Hematopoietic multipotent progenitor cell treated with erythropoietin and hydrocortisone succinate and interleukin-3 and kit ligand, for 15 days (in vitro differentiated cells): ENCODE measurements around the gene OCIAD1.
"Not testable (repeated sequence)": the region's sequence is repeated elsewhere in the genome, so short reads cannot be mapped to it uniquely, and the experiment has no call there.

Experiments used
- DNase-seq: peaks from one replicate; pipeline ENCODE4 v3.0.0-alpha.2; 2015; ENCODE audit warnings: low spot score

OCIAD1 gene

GRCh38 chr4:48821431-48821830 lies 9.5 kb upstream of the OCIAD1 start:
- DNase-seq, result not testable (repeated sequence)

GRCh38 chr4:48827622-48828021 lies 3.3 kb upstream of the OCIAD1 start:
- no peak for DNase-seq

- DNase-seq, result no peak
These were observed 693 bp downstream of the OCIAD1 start for GRCh38 chr4:48831532-48832030.

DNA sequence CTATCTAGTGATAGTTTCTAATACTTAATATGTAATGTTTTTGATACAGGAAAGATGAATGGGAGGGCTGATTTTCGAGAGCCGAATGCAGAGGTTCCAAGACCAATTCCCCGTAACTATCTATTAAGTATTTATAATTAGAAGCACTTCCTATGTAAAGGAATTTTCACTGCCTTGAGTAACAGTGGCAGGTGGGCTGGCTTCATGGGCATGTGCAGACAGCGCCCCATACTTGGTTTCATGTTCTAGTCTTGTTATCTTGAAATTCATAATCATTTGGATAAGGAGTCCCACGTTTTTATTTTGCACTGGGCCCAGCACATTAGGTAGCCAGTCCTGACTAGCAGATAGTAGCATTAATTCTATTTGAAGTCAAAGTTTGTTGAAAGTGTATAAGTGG lies 1.7 kb downstream of the OCIAD1 start:
- DNase-seq, result no peak

DNA sequence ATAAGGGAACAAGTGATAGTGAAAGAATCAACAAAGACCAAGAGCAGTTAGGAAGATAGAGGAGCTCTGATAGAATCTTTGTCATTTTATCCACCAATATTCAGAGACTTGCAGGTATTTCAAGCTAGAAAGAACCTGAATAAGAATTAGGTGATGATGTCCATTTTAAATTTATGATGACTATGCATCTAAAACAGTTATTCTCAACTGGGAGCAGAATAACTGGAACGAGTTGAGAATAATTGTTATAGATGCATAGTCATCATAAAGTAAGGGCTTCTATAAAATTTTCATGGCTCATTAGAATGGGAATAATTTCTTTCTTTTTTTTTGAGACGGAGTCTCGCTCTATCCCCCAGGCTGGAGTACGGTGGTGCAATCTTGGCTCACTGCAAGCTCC lies 5.8 kb downstream of the OCIAD1 start:
- no peak for DNase-seq

DNA sequence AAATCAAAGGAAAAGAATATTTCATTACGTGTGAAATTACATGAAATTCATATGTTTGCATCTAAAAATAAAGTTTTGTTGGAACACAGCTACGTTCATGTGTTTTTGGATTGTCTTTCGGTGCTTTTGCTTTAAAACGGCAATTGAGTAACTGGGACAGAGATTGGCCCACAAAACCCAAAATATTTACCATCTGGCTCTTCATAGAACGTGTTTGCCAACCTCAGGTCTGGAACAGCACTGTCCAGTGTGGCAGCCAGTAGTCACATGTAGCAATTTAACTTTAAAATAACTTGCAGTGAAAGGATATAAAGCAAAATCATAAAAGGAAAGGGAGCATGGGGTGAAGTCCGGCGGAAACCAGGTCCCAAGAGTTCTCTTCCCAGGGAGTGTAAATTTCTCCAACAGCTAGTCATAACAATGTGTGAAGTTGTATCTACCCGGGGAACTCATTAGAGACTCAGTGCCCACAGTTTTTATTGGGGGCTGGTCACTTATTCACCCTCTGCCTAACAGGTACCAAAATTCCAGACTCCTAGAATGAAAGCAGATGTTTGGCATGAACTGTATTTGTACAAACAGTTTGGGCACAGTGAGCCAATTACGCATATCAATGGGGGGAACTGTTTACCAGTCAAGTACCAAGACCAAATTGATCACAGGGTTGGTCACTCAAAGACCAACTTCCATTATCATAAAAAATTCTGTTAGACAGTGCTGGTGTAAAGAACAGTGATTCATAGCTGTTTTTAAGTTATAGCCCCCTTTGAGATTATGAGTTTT lies 10.3 kb downstream of the OCIAD1 start:
- no peak for DNase-seq

GRCh38 chr4:48844843-48845242 lies 14.0 kb downstream of the OCIAD1 start:
- no peak for DNase-seq

GRCh38 chr4:48848799-48849198 lies 17.9 kb downstream of the OCIAD1 start:
- DNase-seq, result not testable (repeated sequence)

DNA sequence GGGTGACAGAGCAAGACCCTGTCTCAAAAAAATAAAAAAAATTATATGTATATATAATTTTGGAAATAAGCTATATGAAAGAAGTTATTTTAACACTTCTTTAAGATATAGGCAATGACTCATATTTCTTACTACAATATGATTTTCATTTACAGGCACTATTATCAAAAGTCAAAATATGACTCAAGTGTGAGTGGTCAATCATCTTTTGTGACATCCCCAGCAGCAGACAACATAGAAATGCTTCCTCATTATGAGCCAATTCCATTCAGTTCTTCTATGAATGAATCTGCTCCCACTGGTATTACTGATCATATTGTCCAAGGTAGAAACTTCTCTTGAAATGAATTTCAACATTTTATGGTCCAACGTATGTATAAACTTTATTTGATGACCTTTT lies 20.8 kb downstream of the OCIAD1 start:
- DNase-seq, result no peak

DNA sequence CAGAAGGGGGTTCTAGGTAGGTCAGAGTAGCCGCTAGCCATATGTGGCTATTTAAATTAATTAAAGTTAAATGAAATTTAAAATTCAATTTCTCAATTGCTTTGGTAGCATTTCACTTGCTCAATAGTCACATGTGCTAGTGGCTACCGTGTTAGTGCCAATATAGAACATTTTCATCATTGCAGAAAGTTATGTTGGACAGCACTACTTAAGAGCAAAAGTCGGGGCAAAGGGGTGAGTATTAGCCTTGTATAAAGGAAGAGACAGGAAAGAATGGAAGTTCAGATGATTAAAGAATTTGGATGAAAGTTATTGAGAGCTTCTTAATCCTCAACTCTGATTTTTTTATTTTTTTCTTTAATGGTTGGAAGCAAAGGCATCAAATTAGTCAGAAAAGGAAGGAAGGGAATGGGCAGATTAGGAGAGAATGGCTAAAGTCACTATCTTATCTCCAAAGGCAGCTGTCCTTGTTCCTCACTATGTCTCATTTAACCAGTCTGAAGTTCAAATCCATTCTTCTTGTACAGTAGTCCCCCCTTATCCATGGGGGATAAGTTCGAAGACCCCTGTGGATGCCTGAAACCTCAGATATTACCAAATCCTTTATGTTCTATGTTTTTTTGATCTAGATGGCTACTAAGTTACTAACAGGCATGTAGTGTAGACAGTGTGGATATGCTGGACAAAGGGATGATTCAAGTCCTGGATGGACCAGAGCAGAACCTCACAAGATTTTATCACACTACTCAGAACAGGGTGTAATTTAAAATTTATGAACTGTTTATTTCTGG lies 22.9 kb downstream of the OCIAD1 start:
- no peak for DNase-seq

DNA sequence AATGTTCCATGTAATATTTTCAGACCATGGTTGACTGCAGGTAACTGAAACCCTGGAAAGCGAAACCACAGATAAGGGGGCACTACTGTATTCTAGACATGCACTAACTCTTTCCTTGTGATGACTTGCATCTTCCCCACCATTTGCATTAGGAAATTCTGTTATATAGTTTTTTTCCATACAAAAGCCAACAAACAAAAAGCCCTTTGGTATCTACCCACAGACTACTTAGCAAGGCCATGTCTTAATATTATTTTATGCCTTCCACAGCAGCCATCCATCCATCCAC lies 23.5 kb downstream of the OCIAD1 start:
- DNase-seq, result no peak

DNA sequence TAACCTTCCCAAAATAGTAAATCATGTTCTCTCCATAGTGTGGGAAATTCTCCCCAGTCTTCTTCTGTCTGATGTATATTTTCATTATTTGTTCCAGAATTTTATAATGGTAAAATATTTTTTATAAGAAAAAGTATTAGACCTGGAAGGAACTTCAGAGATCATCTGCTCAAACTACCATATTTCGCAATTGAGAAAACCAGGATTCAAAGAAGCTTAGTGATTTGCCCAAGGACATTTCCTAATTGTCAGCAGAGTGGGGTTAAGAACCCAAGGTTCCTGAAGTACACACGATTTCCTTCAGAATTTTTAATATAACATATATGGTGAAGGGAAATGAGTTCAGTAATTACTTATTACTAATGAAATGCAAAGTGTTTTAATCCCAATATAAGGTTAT lies 24.1 kb downstream of the OCIAD1 start:
- no peak for DNase-seq

GRCh38 chr4:48858130-48858529 lies 27.2 kb downstream of the OCIAD1 start:
- no peak for DNase-seq

DNA sequence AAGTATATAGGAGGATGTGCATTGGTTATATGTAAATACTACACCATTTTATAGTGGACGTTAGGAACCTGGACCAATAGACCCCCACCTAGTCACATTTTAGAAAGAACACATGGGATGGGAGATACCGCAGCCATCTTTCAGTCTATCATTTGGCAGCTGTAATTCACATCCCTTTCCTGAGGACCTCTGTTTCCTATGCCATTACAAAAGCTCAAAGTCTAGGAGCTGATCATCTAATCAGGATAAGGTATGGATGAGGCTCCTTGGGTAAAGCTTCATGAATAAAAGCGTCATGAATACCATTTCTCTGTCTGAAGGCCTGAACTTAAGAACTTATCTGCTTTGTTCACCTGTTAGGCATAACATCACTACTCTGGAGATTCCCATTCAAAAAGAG lies 31.1 kb downstream of the OCIAD1 start:
- no peak for DNase-seq

DNA sequence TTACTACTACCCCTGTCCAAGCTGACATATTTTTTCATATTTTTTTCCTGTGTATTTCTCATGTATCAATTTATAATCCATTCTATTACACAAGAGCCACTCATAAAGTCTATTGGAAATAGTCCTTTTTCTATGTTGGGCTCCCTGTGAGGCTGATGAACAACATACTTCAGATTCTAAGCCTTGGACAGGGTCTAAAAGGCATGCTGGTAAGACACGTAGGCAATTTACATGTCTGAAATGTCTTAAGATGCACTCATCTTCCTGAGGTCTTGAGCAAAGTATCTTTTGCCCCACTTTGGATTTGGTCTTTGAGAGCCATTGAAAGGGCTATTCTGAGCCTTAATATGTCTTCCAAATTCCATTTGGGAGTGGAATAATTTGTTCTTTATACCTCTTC lies 31.8 kb downstream of the OCIAD1 start:
- DNase-seq, result no peak

DNA sequence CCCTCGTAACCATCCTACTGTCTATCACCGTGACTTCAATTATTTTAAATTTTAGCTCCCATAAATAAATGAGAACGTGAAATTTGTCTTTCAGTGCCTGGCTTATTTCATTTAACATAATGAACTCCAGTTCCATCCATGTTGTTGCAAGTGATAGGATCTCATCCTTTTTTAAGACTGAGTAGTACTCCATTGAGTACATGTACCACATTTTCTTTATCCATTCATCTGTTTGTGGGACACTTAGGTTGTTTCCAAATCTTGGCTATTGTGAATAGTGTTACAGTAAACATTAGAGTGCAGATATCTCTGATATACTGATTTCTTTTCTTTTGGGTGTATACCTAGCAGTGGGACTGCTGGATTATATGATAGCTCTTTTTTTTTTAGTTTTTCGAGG lies 32.8 kb downstream of the OCIAD1 start:
- no peak for DNase-seq

- DNase-seq, result not testable (repeated sequence)
These were observed 33.8 kb downstream of the OCIAD1 start for GRCh38 chr4:48864696-48865095.

DNA sequence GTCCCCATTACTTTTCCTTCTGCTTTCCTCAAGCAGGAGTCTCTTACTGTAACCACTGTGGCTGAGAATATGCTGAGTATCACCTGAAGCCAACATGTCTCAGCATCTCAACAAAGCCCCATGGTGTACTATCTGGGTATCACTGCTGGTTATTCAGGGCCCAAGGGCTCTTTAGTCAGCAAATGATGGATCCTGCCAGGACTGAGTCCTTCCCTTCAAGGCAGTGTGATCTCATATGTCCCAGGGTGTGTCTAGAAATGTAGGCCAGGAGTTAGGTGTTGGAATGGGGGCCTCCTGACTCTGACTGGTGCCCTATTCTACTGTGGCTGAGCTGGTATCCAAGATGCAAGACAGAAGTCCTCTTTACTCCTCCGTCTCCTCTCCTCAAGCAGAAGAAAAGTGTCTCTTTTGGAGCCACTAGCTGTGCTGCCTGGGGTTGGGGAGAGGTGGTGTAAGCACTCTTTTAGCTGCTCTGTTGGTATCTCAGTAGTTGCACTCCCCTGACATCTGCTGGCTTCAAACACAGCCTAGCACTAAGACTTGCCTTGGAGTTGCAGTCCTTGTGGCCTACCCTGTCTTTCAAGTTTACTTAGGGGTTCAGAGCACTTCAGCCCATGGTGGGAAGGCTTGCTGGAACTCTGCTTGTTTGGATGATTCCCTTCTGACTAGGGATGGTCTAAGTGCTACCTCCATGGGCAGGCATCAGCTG lies 47.1 kb downstream of the OCIAD1 start:
- no peak for DNase-seq

DNA sequence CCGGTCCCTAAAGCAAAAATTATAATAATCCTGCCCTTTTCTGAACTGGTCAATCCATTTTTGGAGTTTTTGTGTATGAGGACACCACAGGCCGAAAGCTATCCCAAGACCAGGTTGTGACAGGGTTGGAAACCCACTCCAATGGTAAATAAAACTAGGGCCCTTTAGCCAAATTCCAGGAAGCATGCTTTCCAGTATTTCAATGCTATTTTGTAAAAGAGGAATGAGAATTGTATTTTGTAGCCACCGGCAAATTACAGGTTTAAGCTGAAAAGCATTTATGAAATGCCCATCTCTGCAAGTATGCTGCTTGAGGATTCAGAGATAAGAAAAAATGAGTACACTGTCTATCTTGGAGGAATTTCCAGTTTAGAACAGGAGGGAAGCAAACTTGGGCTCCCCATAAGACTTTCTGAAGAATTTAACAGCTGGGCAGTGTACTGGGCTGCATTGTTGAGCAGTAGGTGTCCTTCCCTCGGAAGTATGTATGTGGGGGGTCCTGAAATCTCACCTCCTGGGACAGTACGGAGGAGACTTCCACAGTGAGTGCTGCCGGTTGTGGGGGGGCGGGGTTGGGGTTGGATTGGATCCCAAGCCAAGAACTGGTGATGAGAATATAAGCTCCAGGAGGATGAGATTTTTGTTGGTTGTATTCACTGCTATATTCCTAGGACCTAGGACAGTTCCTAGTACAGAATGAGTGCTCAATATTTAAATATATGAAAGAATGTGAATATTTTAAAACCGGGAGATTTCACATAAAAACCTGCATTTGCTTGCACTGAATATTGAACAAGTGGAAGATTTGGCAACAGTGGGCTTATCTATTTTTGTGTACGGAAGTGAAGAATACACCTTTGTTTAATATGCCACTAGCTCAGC lies 48.9 kb downstream of the OCIAD1 start:
- DNase-seq, result no peak

DNA sequence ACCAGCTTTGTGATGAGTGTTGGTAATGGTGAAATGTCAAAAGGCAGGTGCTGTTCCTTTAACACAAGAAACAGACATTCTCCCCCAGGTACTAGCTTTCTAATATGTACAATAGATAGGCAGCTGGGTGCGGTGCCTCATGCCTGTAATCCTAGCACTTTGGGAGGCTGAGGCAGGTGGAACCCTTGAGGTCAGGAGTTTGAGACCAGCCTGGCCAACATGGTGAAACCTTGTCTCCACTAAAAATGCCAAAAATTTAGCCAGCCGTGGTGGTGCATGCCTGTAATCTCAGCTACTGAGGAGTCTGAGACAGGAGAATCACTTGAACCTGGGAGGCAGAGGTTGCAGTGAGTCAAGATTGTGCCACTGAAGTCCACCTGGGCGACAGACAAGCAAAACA lies 50.8 kb downstream of the OCIAD1 start:
- DNase-seq, result not testable (repeated sequence)

- DNase-seq, result not testable (repeated sequence)
These were observed 58.9 kb downstream of the OCIAD1 start for GRCh38 chr4:48889750-48890149.
